ENCODE measurements around the gene TMEM219.
A peak's percentile ranks its signal among the peaks of the same experiment; 100 is the strongest.

Gene TMEM219

DNA sequence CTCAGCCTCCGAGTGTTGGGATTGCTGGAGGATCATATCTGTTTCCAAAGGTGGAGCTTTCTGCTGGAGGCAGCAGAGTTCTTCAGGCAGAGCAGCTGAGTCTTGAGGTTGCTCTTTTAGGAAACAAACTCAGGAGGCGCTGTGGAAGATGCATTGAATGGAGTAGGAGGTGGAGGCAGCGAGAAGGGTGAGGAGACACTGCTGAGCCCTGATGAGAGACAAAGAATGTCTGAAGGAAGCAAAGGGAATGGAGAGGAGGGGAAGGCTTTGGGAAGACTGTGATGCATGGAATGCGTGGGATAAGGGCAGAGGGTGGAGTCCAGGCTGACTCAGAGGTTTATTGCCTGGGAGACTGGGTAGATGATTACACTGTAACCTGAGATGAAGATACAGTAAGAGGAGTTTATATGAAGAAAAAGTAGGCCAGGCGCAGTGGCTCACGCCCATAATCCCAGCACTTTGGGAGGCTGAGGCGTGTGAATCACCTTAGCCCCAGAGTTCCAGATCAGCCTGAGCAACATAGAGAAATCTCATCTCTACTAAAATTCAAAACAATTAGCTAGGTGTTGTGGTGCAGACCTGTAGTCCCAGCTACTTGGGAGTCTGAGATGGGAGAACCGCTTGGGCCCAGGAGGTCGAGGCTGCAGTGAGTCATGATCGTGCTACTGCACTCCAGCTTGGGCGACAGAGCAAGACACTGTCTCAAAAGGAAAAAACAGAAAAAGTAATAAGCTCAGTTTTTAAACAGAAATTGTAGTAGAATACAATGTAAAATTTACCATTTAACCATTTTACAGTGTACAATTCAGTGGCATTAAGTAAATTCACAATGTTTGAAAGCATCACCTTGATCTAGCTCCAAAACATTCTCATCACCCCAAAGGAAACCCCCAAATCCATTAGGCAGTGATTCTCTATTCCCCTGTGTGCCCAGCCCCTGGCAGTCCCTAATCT lies 17.8 kb upstream of the TMEM219 start (continued):
- TF ChIP-seq, protein P1, sequence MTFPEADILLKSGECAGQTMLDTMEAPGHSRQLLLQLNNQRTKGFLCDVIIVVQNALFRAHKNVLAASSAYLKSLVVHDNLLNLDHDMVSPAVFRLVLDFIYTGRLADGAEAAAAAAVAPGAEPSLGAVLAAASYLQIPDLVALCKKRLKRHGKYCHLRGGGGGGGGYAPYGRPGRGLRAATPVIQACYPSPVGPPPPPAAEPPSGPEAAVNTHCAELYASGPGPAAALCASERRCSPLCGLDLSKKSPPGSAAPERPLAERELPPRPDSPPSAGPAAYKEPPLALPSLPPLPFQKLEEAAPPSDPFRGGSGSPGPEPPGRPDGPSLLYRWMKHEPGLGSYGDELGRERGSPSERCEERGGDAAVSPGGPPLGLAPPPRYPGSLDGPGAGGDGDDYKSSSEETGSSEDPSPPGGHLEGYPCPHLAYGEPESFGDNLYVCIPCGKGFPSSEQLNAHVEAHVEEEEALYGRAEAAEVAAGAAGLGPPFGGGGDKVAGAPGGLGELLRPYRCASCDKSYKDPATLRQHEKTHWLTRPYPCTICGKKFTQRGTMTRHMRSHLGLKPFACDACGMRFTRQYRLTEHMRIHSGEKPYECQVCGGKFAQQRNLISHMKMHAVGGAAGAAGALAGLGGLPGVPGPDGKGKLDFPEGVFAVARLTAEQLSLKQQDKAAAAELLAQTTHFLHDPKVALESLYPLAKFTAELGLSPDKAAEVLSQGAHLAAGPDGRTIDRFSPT (tag by site-specific recombination; IDR thresholded peaks at IDR 0.05), result no peak; the same call in 1 of the 2 replicates
- TF ChIP-seq ZNF366 (tag by site-specific recombination; conservative IDR thresholded peaks at IDR 0.05) (peak; percentile 97), GLIS1 (tag by site-specific recombination; IDR thresholded peaks at IDR 0.05) (peak; percentile 85), ZNF350 (tag by site-specific recombination; IDR thresholded peaks at IDR 0.05) (no peak), ZNF777 (tag by site-specific recombination; IDR thresholded peaks at IDR 0.05; ENCODE audit: borderline replicate concordance) (no peak), ZNF426 (tag by site-specific recombination; IDR thresholded peaks at IDR 0.05) (no peak), ZNF600 (tag by site-specific recombination; IDR thresholded peaks at IDR 0.05) (peak; percentile 99), ZNF529 (tag by site-specific recombination; IDR thresholded peaks at IDR 0.05; ENCODE audit: insufficient replicate concordance) (no peak), ZFHX2 (tag by site-specific recombination; conservative IDR thresholded peaks at IDR 0.05) (peak; percentile 97), ZNF214 (tag by site-specific recombination; IDR thresholded peaks at IDR 0.05; ENCODE audit: borderline replicate concordance) (no peak), GLIS2 (tag by site-specific recombination; IDR thresholded peaks at IDR 0.05) (0 out of 2 replicates have a peak, but pooled peaks have one; percentile 48), ZIC2 (tag by site-specific recombination; IDR thresholded peaks at IDR 0.05) (no peak), ZNF610 (tag by site-specific recombination; IDR thresholded peaks at IDR 0.05; ENCODE audit: borderline replicate concordance) (no peak), ZNF324 (tag by site-specific recombination; IDR thresholded peaks at IDR 0.05) (peak; percentile 11; the same call in 1 of the 2 replicates), ZBTB21 (tag by site-specific recombination; IDR thresholded peaks at IDR 0.05) (peak; percentile 62; the same call in 1 of the 2 replicates), ZNF202 (tag by site-specific recombination; IDR thresholded peaks at IDR 0.05; ENCODE audit: borderline replicate concordance) (no peak), ZNF132 (tag by site-specific recombination; IDR thresholded peaks at IDR 0.05; ENCODE audit: borderline replicate concordance) (no peak), ZNF24 (tag by site-specific recombination; IDR thresholded peaks at IDR 0.05) (peak; percentile 89), OVOL3 (tag by site-specific recombination; IDR thresholded peaks at IDR 0.05) (peak; percentile 46; the same call in 1 of the 2 replicates), ZNF707 (tag by site-specific recombination; IDR thresholded peaks at IDR 0.05) (no peak), ZNF747 (tag by site-specific recombination; IDR thresholded peaks at IDR 0.05) (no peak), ZNF19 (tag by site-specific recombination; IDR thresholded peaks at IDR 0.05; ENCODE audit: low read depth) (no peak), HOXD13 (CRISPR knock-in tag; IDR thresholded peaks at IDR 0.05; ENCODE audit: borderline replicate concordance) (peak; percentile 80; the same call in 1 of the 2 replicates), SALL2 (tag by site-specific recombination; IDR thresholded peaks at IDR 0.05; ENCODE audit: borderline replicate concordance) (no peak)
- TF ChIP-seq, protein P2, sequence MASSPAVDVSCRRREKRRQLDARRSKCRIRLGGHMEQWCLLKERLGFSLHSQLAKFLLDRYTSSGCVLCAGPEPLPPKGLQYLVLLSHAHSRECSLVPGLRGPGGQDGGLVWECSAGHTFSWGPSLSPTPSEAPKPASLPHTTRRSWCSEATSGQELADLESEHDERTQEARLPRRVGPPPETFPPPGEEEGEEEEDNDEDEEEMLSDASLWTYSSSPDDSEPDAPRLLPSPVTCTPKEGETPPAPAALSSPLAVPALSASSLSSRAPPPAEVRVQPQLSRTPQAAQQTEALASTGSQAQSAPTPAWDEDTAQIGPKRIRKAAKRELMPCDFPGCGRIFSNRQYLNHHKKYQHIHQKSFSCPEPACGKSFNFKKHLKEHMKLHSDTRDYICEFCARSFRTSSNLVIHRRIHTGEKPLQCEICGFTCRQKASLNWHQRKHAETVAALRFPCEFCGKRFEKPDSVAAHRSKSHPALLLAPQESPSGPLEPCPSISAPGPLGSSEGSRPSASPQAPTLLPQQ (tag by site-specific recombination; IDR thresholded peaks at IDR 0.05), result peak; percentile 75
- TF ChIP-seq, protein P3, sequence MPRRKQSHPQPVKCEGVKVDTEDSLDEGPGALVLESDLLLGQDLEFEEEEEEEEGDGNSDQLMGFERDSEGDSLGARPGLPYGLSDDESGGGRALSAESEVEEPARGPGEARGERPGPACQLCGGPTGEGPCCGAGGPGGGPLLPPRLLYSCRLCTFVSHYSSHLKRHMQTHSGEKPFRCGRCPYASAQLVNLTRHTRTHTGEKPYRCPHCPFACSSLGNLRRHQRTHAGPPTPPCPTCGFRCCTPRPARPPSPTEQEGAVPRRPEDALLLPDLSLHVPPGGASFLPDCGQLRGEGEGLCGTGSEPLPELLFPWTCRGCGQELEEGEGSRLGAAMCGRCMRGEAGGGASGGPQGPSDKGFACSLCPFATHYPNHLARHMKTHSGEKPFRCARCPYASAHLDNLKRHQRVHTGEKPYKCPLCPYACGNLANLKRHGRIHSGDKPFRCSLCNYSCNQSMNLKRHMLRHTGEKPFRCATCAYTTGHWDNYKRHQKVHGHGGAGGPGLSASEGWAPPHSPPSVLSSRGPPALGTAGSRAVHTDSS (tag by site-specific recombination; IDR thresholded peaks at IDR 0.05), result 0 out of 2 replicates have a peak, but pooled peaks have one; percentile 2
- TF ChIP-seq, protein P4, sequence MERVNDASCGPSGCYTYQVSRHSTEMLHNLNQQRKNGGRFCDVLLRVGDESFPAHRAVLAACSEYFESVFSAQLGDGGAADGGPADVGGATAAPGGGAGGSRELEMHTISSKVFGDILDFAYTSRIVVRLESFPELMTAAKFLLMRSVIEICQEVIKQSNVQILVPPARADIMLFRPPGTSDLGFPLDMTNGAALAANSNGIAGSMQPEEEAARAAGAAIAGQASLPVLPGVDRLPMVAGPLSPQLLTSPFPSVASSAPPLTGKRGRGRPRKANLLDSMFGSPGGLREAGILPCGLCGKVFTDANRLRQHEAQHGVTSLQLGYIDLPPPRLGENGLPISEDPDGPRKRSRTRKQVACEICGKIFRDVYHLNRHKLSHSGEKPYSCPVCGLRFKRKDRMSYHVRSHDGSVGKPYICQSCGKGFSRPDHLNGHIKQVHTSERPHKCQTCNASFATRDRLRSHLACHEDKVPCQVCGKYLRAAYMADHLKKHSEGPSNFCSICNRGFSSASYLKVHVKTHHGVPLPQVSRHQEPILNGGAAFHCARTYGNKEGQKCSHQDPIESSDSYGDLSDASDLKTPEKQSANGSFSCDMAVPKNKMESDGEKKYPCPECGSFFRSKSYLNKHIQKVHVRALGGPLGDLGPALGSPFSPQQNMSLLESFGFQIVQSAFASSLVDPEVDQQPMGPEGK (tag by site-specific recombination; IDR thresholded peaks at IDR 0.05), result peak; percentile 86
- TF ChIP-seq, protein P5, sequence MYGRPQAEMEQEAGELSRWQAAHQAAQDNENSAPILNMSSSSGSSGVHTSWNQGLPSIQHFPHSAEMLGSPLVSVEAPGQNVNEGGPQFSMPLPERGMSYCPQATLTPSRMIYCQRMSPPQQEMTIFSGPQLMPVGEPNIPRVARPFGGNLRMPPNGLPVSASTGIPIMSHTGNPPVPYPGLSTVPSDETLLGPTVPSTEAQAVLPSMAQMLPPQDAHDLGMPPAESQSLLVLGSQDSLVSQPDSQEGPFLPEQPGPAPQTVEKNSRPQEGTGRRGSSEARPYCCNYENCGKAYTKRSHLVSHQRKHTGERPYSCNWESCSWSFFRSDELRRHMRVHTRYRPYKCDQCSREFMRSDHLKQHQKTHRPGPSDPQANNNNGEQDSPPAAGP (tag by site-specific recombination; IDR thresholded peaks at IDR 0.05), result peak; percentile 99
- TF ChIP-seq, protein P6, sequence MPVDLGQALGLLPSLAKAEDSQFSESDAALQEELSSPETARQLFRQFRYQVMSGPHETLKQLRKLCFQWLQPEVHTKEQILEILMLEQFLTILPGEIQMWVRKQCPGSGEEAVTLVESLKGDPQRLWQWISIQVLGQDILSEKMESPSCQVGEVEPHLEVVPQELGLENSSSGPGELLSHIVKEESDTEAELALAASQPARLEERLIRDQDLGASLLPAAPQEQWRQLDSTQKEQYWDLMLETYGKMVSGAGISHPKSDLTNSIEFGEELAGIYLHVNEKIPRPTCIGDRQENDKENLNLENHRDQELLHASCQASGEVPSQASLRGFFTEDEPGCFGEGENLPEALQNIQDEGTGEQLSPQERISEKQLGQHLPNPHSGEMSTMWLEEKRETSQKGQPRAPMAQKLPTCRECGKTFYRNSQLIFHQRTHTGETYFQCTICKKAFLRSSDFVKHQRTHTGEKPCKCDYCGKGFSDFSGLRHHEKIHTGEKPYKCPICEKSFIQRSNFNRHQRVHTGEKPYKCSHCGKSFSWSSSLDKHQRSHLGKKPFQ (tag by site-specific recombination; IDR thresholded peaks at IDR 0.05), result no peak; the same call in none of the 2 replicates

All from HEK293 (cell line).